HCT116 (cell line): ENCODE data around the gene SCRN1. TPM values are rescaled to one million over a fixed set of nuclear protein-coding genes. Genes with fewer than 3 reads are reported as not detected.

Experiments
- ATAC-seq: fragments of 200-7000 bp; cut with Tn5 transposase; 2 replicates; pipeline ENCODE4 v1.9.1; 2020; ENCODE audit warnings: mild to moderate bottlenecking, moderate library complexity
- BruUV-seq: library from RNA; stranded (reverse); fragments of 400-500 nt; replicated peaks from 2 replicates; lab custom pipeline; 2021; lab: Mats Ljungman, UMichigan
- CTCF ChIA-PET: fragments of 300-600 bp; sonication (Branson Sonifier 250); formaldehyde crosslinking; loops from one replicate; lab custom pipeline; 2021; ENCODE audit warnings: antibody characterized with exemption; lab: Charles Lee
- POLR2A ChIA-PET: fragments of 300-600, 350-600 bp; sonication (Branson Sonifier 250); formaldehyde crosslinking; loops from one replicate; lab custom pipeline; 2021; ENCODE audit warnings: antibody characterized with exemption; lab: Charles Lee
- RAD21 ChIA-PET, 2 experiments: fragments of 300-600 bp; sonication (Branson Sonifier 250); formaldehyde crosslinking; loops; one replicate each; lab custom pipeline; 2023; ENCODE audit warnings: low total read pairs in 2 of 2; ENCODE audit not compliant: uncharacterized antibody in 2 of 2, unreplicated experiment in 2 of 2, low non-redundant PET in 1 of 2; lab: Charles Lee
- DNase-seq: peaks from one replicate; pipeline ENCODE4 v3.0.0-alpha.2; 2010; ENCODE audit warnings: low read depth, low spot score
- H2AFZ ChIP-seq: fragments of 200-600 bp; shearing (Covaris generic), sonication (generic); 2 replicates; pipeline ENCODE4 v1.6.1; 2017; ENCODE audit warnings: low read depth, mixed run types, mixed read lengths, antibody characterized with exemption, low read length; ENCODE audit not compliant: poor library complexity, severe bottlenecking
- H3K27ac ChIP-seq: 2 replicates; pipeline ENCODE4 v1.5.1; 2012; ENCODE audit warnings: low read depth, low read length
- H3K27me3 ChIP-seq: fragments of 200-600 bp; sonication (generic); 2 replicates; pipeline ENCODE4 v1.6.1; 2016; ENCODE audit warnings: mixed run types, low read length, mixed read lengths; ENCODE audit not compliant: insufficient read depth
- H3K36me3 ChIP-seq, 2 experiments: fragments of 200-500 bp in 1 of 2; fragments of 200-600 bp in 1 of 2; sonication (Bioruptor generic) in 1 of 2; sonication (generic) in 1 of 2; 2 replicates each; pipeline versions ENCODE4 v1.5.1 to v1.6.1; 2014 to 2016; ENCODE audit warnings: low read length in 2 of 2, inconsistent platforms in 1 of 2, mixed read lengths in 1 of 2, mixed run types in 1 of 2; ENCODE audit not compliant: insufficient read depth in 2 of 2, control insufficient read depth in 1 of 2
- H3K4me1 ChIP-seq, 2 experiments: fragments of 200-600 bp in 1 of 2; sonication (generic) in 1 of 2; 2 replicates each; pipeline versions ENCODE4 v1.5.1 to v1.6.1; 2012 to 2017; ENCODE audit warnings: low read length in 2 of 2, inconsistent platforms in 1 of 2, mild to moderate bottlenecking in 1 of 2, mixed read lengths in 1 of 2, mixed run types in 1 of 2, moderate library complexity in 1 of 2; ENCODE audit not compliant: insufficient read depth in 2 of 2, control insufficient read depth in 1 of 2
- H3K4me2 ChIP-seq: fragments of 200-600 bp; sonication (generic); 2 replicates; pipeline ENCODE4 v1.6.1; 2017; ENCODE audit warnings: mixed run types, low read length, mixed read lengths
- H3K4me3 ChIP-seq, 2 experiments: fragments of 200-600 bp in 1 of 2; sonication (generic) in 1 of 2; replicated peaks in 1 of 2; 2 replicates each; pipeline ENCODE4 v1.5.1; 2011 to 2016; ENCODE audit warnings: low read length in 2 of 2, control low read depth in 1 of 2, low read depth in 1 of 2, mild to moderate bottlenecking in 1 of 2, mixed read lengths in 1 of 2, mixed run types in 1 of 2
- H3K79me2 ChIP-seq: fragments of 200-600 bp; sonication (generic); 2 replicates; pipeline ENCODE4 v1.6.1; 2017; ENCODE audit warnings: mild to moderate bottlenecking, mixed run types, low read length, moderate library complexity, mixed read lengths; ENCODE audit not compliant: insufficient read depth
- H3K9ac ChIP-seq: fragments of 200-600 bp; sonication (generic); 2 replicates; pipeline ENCODE4 v1.6.1; 2016; ENCODE audit warnings: low read length, mixed read lengths
- H3K9me2 ChIP-seq: fragments of 200-600 bp; sonication (generic), shearing (Covaris generic); 2 replicates; pipeline ENCODE4 v1.6.1; 2017; ENCODE audit warnings: mixed run types, mild to moderate bottlenecking, moderate library complexity; ENCODE audit not compliant: insufficient read depth
- H3K9me3 ChIP-seq, 2 experiments: fragments of 200-500 bp in 1 of 2; fragments of 200-600 bp in 1 of 2; sonication (Bioruptor generic) in 1 of 2; sonication (generic) in 1 of 2; 2 replicates each; pipeline ENCODE4 v1.6.1; 2014 to 2017; ENCODE audit warnings: low read length in 2 of 2, mixed read lengths in 2 of 2, inconsistent platforms in 1 of 2, low read depth in 1 of 2, mild to moderate bottlenecking in 1 of 2, mixed run types in 1 of 2, moderate library complexity in 1 of 2; ENCODE audit not compliant: control insufficient read depth in 1 of 2, insufficient read depth in 1 of 2
- H4K20me1 ChIP-seq: fragments of 200-600 bp; sonication (generic), shearing (Covaris generic); 2 replicates; pipeline ENCODE4 v1.6.1; 2017; ENCODE audit warnings: mixed run types, mild to moderate bottlenecking, moderate library complexity; ENCODE audit not compliant: insufficient read depth
- CTCF ChIP-seq, 3 experiments: fragments of 200-600 bp in 1 of 3; sonication (generic) in 1 of 3; IDR thresholded peaks in 2 of 3; conservative IDR thresholded peaks in 1 of 3; 2 replicates each; pipeline ENCODE4 v1.5.1; 2012 to 2017; ENCODE audit warnings: low read depth in 2 of 3, low read length in 2 of 3, antibody characterized with exemption in 1 of 3, borderline replicate concordance in 1 of 3, control low read depth in 1 of 3, mild to moderate bottlenecking in 1 of 3, mixed read lengths in 1 of 3, mixed run types in 1 of 3, moderate library complexity in 1 of 3; ENCODE audit not compliant: insufficient read depth in 1 of 3
- POLR2AphosphoS5 ChIP-seq: IDR thresholded peaks from 2 replicates; pipeline ENCODE4 v1.6.1; 2011; ENCODE audit warnings: mild to moderate bottlenecking, low read depth, low read length, moderate library complexity
- SRF ChIP-seq: IDR thresholded peaks from 2 replicates; pipeline ENCODE4 v1.6.1; 2012; ENCODE audit warnings: low read depth
- TCF7L2 ChIP-seq: IDR thresholded peaks from 2 replicates; pipeline ENCODE4 v1.7.0; 2011; ENCODE audit warnings: borderline replicate concordance, inconsistent platforms; ENCODE audit not compliant: insufficient read depth, insufficient read length; ENCODE audit errors: extremely low read depth
- intact Hi-C: fragments of 100-400 bp; cut with micrococcal nuclease; formaldehyde crosslinking; loops from 2 replicates; pipeline ENCODE4 v1.10.0; 2022
- total RNA-seq: library from RNA; stranded (reverse); gene quantifications from one replicate; pipeline ENCODE4 v1.2.1, GENCODE V29; 2021; ENCODE audit not compliant: unreplicated experiment

The SCRN1 gene
- total RNA-seq, 1 experiment from 2014 or later = 76.8 TPM

- peak; percentile 44 for TF ChIP-seq TCF7L2
- TF ChIP-seq POLR2AphosphoS5 = peak; percentile 45; the same call in 1 of the 2 replicates
Observed at GRCh38 chr7:29987811-29988317, 1.7 kb downstream of the SCRN1 start (continued).

- Histone ChIP-seq H3K79me2 (peaks cover 63% of the 10 kb centered on the region), H4K20me1 (no peaks in the 10 kb centered on the region), H3K4me1 (peaks cover 14 to 42% of the 10 kb centered on the region in 2 experiments), H3K4me2 (peak overlapping the region; percentile 91), H3K9me2 (no peaks in the 10 kb centered on the region), H3K4me3 (peak overlapping the region; percentile 80 to 88), H3K27ac (peak overlapping the region; percentile 100), H3K9ac (peak overlapping the region; percentile 95), H3K9me3 (no peaks in the 10 kb centered on the region), H3K36me3 (0 out of 4 replicates have a peak, but pooled peaks cover 0 to 4% of the 10 kb centered on the region in 2 experiments), H3K27me3 (no peaks in the 10 kb centered on the region), H2AFZ (no peak overlapping the region)
- no TSS peak for BruUV-seq
- ChIA-PET POLR2A (interaction anchor here (1.9 kb wide), 1 partner anchor 9 kb away, joined by 4 read pairs; no protein-coding TSS in a partner anchor), RAD21 (no interaction called here), CTCF (interaction anchor here (1.0 kb wide), 1 partner anchor 75 kb away, joined by 3 read pairs; no protein-coding TSS in a partner anchor)
- no peak for DNase-seq
- no peak for ATAC-seq
- TF ChIP-seq CTCF (IDR thresholded peaks at IDR 0.05 in 2 of 3, conservative IDR thresholded peaks at IDR 0.05 in 1 of 3; ENCODE audit: borderline replicate concordance in 1 of 3, insufficient read depth in 1 of 3, low read depth in 2 of 3, low read length in 2 of 3) = no peak
- no peak for TF ChIP-seq SRF
- intact Hi-C loops = no loop called here
Observed at GRCh38 chr7:29987083-29987482, 2.5 kb downstream of the SCRN1 start.
